GM12878 (cell line): ENCODE results near the gene LUZP2.

ENCODE experiments used
- BHLHE40 ChIP-seq, 2 experiments: fragments of 450-650 bp in 1 of 2; IDR thresholded peaks; 2 replicates each; pipeline ENCODE4 v1.6.1; 2011 to 2017; ENCODE audit warnings: low read depth in 2 of 2, borderline replicate concordance in 1 of 2, improper control_type of control experiment in 1 of 2, low read length in 1 of 2, mild to moderate bottlenecking in 1 of 2
- CTCF ChIP-seq, 3 experiments: IDR thresholded peaks in 2 of 3; conservative IDR thresholded peaks in 1 of 3; 2 replicates each; pipeline ENCODE4 v1.5.1; 2011; ENCODE audit warnings: low read depth in 3 of 3, low read length in 3 of 3, mild to moderate bottlenecking in 3 of 3, control low read depth in 2 of 3, moderate library complexity in 2 of 3, inconsistent platforms in 1 of 3, mixed read lengths in 1 of 3; ENCODE audit not compliant: control insufficient read depth in 2 of 3, insufficient read depth in 1 of 3; ENCODE audit errors: extremely low read depth in 1 of 3
- EGR1 ChIP-seq, 2 experiments: IDR thresholded peaks; 1 replicate in 1 of 2; 2 replicates in 1 of 2; pipeline ENCODE4 v1.6.1; 2011 to 2012; ENCODE audit warnings: low read depth in 2 of 2, low read length in 2 of 2, borderline replicate concordance in 1 of 2, mild to moderate bottlenecking in 1 of 2, moderate library complexity in 1 of 2
- EP300 ChIP-seq, 2 experiments: fragments of 150-350 bp in 1 of 2; IDR thresholded peaks; 2 replicates each; pipeline ENCODE4 v1.6.1; 2011 to 2012; ENCODE audit warnings: low read depth in 2 of 2, low read length in 2 of 2, borderline replicate concordance in 1 of 2, improper control_type of control experiment in 1 of 2, inconsistent platforms in 1 of 2; ENCODE audit not compliant: control insufficient read depth in 1 of 2
- EZH2 ChIP-seq: IDR thresholded peaks from 2 replicates; pipeline ENCODE4 v1.6.1; 2012; ENCODE audit warnings: low read depth, mild to moderate bottlenecking, control low read depth, inconsistent platforms, low read length, borderline replicate concordance; ENCODE audit not compliant: control insufficient read depth
- POLR2A ChIP-seq: IDR thresholded peaks from 2 replicates; pipeline ENCODE4 v1.6.1; 2011; ENCODE audit warnings: low read depth, mild to moderate bottlenecking, low read length
- SIN3A ChIP-seq: IDR thresholded peaks from 2 replicates; pipeline ENCODE4 v1.6.1; 2012; ENCODE audit warnings: low read depth, low read length, improper control_type of control experiment
- ZNF24 ChIP-seq: fragments of 450-650 bp; IDR thresholded peaks from 2 replicates; pipeline ENCODE4 v1.6.1; 2017; ENCODE audit warnings: antibody characterized with exemption, mild to moderate bottlenecking

GRCh38 chr11:24739637-24740036 lies 242.8 kb downstream of the LUZP2 start:
- TF ChIP-seq EZH2 (no peak), ZNF24 (no peak), CTCF (IDR thresholded peaks at IDR 0.05 in 2 of 3, conservative IDR thresholded peaks at IDR 0.05 in 1 of 3; ENCODE audit: control insufficient read depth in 2 of 3, extremely low read depth in 1 of 3, insufficient read depth in 1 of 3, low read depth in 3 of 3, low read length in 3 of 3) (no peak), POLR2A (no peak), BHLHE40 (IDR thresholded peaks at IDR 0.05; ENCODE audit: borderline replicate concordance in 1 of 2, low read depth in 2 of 2, low read length in 1 of 2) (no peak), EGR1 (IDR thresholded peaks at IDR 0.05; ENCODE audit: borderline replicate concordance in 1 of 2, low read depth in 2 of 2, low read length in 2 of 2) (no peak), SIN3A (no peak), EP300 (IDR thresholded peaks at IDR 0.05; ENCODE audit: borderline replicate concordance in 1 of 2, control insufficient read depth in 1 of 2, low read depth in 2 of 2, low read length in 2 of 2) (no peak)
